HG03064 (cell line): Measurements from ENCODE around the gene DHRSX.
"Not testable (repeated sequence)": the region's sequence is repeated elsewhere in the genome, so short reads cannot be mapped to it uniquely, and the experiment has no call there.

Experiments used
- ATAC-seq: cut with Tn5 transposase; IDR thresholded peaks from one replicate; pipeline ENCODE4 v1.9.1; 2021; ENCODE audit warnings: low read depth; ENCODE audit not compliant: unreplicated experiment

Gene DHRSX

DNA sequence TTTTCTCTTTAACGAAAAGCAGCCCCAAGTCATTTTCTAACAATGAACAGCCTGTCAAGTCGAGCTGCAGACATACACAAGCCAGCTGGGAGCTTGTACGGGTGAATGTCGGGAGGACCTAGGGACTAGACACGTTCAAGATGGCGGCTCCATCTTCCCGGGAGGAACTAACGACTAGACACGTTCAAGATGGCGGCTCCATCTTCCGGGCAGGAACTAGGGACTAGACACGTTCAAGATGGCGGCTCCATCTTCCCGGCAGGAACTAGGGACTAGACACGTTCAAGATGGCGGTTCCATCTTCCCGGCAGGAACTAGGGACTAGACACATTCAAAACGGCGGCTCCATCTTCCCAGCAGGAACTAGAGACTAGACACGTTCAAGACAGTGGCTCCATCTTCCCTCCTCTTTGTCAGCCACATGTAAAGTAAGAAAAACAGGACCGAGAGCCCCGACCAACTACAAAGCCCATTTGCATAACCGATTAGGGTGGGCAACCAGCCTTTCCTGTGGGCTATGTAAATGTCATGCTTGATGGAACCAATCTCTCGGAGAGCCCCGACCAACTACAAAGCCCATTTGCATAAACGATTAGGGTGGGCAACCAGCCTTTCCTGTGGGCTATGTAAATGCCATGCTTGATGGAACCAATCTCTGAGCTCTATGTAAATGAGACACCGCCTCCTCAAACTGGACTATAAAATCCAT, 175.5 kb downstream of the DHRSX start:
- no peak for ATAC-seq

DNA sequence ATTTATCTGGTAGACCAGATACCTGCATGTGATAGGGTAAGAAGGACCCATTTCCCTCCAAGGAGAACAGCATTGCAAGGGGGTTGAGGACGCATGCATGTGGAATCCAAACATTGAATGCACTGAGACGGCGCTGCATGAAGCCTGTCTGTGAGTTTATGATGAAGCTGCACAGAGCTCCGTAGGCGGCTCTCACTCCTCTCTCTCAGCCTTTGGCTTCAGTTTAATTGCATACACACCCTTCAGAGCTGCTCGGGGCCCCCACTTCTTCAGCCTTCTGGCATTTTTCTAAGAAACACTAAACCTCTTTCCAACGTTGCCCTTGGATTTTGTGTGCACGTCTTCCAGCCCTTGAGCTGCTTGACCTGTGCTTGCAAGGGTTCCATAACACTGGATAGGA, 176.6 kb downstream of the DHRSX start:
- ATAC-seq: no peak

DNA sequence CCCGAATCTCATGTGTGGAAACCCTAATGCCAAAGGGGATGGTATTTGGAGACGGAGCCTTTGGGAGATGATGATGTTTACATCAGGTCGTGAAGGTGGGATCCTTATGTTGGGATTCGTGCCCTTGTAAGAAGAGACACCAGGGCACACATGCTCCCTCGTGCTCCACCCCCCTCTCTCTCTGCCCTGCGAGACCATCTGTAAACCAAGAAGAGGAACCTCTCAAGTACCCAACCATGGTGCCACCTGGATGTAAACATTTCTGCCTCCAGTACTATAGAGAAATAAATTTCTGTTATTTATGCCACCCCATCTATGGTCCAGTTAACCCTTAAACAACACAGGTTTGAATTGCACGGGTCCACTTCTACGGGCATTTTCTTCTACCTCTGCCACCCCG, 179.4 kb downstream of the DHRSX start:
- ATAC-seq: no peak

DNA sequence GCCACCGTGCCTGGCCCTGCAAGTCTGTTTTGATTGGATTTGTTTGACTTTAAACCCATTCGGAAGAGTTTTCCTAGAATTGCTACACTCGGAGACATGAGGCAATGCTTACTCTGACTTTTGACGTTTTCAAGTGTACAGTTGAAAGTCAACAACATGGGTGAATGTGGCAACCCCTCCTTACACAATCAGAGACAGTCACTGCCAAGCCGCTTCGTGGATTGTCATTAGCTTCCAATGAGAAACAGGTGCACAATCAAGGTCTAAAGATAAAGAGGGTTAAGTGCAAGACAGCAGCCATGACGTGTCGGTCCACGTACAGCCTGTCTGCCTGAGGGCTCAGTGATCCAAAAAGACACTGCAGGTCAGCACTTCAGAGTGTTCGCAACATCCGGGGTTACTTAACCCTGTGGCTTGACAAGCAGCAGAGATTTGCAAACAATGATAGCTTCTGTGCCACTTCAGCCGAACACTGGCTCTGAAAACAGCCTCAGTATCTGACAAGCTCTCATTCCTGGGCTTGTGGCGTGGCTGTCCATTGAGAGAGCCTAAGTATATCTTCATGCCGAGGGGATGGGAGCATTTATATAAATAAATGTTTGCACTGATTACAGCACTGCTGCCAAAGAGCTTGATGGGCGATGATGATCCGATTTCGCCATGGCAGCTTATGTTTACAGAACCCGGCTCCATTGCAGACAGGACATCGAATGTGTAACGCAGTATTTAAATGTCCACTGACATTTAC, 180.0 kb downstream of the DHRSX start:
- no peak for ATAC-seq

DNA sequence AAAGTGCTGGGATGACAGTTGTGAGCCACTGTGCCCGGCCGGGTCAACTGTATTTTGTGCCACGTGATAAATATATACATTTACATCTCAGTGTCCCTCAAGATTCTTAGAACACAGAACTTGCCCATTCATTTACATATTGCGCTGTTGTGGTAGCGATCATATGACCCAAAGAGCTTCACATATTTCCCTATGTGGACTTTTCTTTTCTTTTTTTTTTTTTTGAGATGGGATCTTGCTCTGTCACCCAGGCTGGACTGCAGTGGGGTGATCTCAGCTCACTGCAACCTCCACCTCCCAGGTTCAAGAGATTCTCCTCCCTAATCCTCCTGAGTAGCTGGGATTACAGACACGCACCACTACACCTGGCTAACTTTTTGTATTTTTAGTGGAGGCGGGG, 180.7 kb downstream of the DHRSX start:
- ATAC-seq: no peak

DNA sequence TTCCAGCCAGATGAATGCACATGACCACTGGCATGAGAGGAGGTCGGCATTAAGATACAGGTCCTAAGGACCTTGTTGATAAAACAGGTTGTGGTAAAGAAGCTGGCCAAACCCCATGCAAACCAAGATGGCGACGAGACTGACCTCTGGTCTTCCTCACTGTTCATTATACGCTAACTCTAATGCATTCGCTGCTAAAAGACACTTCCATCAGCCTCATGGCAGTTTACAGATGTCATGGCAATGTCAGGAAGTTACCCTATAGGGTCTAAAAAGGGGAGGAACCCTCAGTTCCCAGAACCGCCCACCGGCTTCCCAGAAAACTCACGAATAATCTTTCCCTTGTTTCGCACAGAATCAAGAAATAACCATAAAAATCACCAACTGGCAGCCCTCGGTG, 182.4 kb downstream of the DHRSX start:
- no peak for ATAC-seq

DNA sequence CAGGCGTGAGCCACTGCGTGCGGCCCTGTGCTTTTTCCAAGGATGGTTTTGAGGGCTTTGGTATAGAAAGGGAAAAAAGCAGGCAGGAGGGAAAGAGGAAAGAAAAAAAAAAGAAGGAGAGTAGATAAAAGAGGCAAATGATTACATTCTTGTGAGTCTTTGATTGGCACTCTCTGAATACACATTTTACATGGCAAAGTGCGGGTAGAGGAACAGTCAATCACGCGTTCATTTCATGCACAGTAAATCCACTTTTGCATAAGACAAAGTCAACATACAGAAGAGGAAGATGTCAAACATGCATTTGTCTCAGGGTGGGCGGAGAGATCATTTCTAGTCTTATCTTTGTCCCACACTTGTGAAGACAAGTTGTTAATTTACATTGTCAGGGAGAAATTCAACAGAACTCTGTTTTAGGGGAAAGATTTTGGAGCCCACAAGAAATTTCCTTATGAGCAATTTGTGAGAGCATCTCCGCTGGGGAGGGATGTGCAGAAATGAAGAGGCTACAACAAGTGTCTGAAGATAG, 183.2 kb downstream of the DHRSX start:
- ATAC-seq: no peak

DNA sequence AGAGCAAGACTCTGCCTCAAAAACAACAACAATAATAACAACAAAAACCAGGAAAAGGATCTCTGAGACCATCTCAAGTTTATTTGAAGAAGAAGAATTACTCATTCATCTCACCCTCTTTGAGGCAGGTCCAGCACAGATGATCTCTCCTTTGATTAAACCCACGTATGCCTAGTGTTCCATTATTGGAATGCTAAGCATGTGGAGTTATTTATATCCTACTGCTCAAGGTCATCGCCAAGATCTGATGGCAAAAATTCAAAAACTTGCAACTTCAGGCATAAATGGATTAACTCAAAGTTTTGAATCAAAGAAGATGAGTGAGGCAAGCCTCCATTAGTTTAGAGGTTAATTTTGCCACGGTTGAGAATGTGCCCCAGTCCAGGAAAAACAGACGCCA, 184.2 kb downstream of the DHRSX start:
- ATAC-seq: no peak

DNA sequence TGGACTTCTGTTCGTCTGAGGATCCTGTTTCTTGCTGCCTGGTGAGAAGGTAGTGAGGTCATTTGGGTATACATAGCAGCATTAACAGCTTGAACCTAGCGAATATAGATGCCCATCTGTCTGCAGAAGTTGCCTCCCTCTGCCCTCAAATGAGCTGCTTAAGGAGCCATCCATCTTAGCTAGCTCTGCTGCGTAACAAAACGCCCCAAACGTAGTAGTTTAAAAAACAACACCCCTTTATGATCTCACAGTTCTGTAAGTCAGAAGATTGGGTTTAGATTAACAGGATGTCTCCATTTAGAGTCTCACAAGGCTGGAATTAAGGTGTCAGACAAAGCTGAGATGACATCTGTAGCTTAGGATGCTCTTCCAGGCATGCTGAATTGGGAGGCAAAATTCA, 185.3 kb downstream of the DHRSX start:
- ATAC-seq: no peak

DNA sequence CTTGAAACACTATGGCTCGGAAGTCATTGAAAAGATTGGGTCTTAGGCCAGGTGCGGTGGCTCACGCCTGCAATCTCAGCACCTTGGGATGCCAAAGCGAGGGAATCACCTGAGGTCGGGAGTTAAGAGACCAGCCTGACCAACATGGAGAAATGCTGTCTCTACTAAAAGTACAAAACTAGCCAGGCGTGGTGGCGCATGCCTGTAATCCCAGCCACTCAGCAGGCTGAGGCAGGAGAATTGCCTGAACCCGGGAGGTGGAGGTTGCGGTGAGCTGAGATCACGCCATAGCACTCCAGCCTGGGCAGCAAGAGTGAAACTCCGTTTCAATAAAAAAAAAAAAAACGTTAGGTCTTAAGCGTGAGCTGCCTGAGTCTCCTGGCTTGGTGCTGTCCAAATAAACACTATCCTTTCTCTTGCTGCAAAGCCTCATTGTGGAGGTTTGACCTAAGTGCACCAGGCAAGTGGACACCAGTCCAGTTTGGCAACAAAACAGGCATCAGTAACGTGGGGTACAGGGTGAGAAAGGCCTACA, 185.9 kb downstream of the DHRSX start:
- no peak for ATAC-seq

DNA sequence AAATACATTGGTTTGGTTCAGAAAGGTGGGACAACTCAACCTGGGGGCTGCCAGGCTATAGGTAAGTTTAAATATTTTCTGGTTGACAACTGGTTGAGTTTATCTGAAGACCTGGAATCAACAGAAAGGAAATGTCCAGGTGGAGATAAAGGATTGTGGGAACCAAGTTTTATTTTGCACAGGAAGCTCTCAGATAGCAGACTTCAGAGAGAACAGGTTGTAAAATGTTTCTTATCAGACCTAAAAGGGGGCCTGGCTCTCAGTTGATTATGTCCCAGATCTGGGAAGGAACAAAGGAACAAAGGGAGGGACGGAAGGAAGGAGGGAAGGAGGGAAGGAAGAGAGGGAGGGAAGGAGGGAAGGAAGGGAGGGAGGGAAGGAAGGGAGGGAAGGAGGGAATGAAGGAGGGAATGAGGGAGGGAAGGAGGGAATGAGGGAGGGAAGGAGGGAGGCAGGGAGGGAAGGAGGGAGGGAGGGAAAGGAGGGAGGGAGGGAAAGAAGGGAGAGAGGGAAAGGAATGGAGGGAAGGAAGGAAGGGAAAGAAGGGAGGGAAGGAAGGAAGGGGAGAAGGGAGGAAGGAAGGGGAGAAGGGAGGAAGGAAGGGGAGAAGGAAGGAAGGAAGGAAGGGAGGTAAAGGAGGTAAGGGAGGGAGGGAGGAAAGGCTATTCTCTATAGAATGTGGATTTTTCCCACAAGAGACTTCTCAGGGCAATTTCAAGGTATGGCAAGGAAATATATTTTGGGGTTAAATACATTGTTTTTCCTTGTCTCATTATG, 186.7 kb downstream of the DHRSX start:
- ATAC-seq: no peak

DNA sequence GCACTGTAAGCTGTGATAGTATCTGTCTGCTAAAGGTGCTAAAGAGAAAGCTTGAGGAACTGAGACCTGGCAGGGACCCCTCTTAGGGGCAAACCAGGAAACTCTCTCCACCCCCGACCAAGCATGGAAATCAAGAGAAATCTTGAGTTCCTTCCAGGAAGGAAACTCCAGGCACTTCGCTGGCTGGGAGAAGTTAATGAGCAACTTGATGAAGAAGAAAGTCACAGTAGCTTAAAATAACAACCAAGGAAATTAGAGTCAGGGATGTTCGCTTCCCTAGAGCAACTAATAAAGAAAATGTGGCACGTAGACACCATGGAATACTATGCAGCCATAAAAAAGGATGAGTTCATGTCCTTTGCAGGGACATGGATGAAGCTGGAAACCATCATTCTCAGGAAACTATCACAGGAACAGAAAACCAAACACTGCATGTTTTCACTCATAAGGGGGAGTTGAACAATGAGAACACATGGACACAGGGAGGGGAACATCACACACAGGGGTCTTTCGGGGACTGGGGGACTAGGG, 188.7 kb downstream of the DHRSX start:
- ATAC-seq: not testable (repeated sequence)

DNA sequence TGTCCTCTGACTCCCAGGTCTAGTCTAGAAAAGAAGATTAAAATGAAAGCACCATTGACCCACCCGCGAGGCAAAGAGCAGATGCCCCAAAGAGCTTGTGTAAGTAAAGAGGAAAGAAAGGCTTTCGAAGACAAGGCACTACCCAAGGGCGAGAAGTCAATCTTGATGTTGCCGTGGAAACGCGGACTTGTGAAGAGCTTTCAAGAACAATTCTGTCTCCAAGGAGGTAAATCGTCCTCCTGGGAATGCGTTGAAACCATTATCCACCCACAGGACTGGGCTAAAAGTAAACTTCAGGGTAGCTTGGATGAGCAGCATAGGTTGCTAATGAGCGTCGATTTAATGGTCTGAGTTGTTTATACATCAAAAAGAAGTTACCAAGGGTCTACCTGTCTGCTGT, 189.3 kb downstream of the DHRSX start:
- ATAC-seq: no peak

DNA sequence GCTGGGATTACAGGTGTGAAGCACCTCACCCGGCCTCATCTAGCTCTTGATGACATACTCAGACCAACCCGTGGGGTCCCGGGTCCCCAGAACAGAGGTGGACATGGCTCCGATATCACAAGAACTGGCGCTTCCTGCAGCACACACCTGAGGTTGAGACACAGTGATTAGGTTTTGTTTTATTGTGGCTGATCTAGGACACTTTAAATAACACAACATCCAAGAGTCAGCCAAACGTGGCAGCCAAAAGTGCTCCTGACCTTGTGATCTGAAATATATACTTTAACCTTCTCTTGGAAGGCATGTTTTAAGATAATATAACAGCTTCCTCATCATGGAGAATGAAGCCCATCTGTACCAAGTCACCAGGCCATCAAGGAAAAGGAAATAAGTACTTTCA, 198.9 kb downstream of the DHRSX start:
- no peak for ATAC-seq

DNA sequence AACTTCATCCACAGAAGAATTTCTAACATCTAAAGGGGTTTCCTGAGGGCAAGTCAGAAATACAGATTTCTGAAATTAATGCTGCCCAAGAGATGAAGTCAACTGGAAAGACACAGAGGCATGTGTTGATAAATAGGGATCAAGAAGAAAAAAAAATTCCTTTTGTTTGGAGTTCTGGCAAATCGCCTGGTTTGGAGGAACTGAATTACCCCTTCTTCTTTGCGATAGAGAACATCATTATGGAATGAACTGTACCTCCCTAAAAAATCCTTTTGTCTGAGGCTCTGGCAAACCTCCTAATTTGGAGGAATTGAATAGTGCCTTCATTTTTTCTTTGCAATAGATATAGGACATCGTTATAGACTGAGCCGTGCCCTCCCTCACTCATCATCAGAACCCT, 200.9 kb downstream of the DHRSX start:
- no peak for ATAC-seq

DNA sequence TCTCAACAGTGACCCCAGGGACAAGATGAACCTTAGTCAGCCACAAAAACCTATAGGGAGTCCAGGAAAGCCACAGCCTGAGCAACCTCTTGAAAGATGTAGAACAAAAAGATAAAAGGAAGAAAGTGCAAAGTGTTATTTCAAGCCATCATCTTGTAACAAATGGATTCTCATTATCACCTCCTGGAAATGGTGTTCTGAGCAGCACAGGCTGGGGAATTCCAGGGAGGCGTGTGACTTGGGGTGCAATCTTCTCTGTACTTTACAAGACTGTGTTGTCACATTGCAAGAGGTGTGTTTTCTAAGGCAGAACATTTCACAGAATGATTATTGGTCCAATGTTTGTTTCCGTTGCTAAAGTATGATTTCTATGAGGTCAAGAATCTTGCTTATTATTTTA, 214.0 kb downstream of the DHRSX start:
- no peak for ATAC-seq

DNA sequence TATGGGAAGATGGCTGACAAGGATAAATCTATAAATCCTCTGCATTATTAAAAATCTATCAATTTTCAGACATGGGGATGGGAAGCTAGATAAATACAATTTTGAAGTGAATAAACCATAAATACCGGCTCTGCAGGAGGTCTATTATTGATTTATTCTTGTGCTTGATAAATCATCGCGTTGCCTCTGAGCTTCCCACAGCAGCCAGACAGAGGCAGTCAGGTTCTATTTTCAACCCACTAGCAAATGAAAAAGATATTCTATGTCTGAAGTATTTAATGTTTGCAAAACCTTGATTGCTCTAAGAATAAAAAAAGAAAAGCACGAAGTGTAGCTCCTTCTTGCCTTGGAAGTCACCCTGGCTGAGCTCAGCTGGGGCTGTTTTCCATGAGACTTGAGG, 216.2 kb downstream of the DHRSX start:
- ATAC-seq: no peak

DNA sequence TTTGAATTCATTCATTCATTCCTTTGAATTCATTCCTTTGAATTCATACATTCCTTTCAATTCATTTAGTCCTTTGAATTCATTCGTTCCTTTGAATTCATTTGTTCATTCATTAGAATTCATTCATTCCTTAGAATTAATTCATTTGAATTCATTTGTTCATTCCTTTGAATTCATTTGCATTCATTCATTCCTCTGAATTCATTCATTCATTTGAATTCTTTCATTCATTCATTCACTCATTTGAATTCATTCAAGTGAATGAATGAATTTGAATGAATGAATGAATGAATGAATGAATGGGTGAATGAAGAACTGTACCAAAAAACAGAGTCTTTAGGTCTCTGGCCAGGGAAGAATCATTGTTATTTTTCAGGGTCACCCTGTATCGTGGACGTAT, 216.6 kb downstream of the DHRSX start:
- no peak for ATAC-seq

DNA sequence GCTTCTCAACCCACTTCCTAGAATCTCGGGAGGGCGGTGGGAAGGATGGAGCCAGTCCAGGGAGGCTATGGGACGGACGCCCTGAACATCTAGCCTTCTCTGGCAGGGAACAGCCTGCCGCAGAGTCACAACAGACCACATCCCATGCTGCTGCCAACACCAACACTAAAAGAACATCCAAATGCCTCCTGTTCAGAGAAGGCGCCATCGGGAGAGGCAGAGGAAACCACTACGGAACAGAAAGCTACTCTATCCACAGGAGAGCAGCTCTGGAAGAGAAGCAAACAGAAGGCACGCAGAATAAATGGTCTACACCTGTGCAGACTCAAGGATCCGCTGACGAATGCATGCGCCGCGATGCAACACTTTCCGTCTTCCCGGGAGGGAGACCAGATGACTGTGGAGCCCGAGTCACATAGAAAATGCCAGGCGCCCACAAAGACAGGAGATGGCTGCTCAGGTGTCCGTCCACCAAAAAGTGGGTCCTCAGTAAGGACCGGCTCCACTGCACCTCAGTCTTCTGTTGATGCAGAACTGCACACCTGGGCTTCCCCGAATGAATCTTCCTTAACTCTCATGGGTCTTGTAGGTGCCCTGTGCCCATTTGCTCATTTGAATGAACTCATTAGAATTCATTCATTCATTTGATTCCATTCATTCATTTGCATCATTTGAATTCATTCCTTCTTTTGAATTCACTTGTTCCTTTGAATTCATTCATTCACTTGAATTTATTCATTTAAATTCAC, 217.5 kb downstream of the DHRSX start:
- ATAC-seq: no peak

DNA sequence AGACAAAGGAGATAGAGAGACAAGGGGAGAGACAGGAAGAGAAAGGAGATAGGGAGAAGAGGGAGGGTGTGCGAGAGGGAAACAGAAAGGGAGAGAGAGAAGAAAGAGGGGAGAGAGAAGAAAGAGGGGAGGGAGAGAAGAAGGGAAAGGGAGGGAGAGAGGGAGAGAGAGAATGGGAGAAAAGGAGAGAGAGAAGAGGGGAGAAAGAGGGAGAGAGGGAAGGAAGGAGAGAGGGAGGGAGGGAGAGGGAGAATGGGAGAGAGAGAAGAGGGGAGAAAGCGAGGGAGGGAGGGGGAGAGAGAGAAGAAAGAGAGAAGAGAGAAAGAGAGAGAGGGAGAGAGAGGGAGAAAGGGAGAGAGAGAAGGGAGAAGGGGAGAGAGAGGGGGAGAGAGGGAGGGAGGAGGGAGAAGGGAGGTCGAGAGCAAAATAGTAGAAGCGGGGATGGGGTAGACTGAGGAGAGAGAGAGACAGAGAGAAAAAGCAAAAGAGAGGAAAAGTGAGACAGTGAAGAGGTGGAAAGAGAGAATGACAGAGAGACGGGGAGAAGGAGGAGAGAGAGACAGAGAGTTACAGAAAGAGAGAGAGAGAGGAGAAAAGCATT, 218.2 kb downstream of the DHRSX start:
- ATAC-seq: no peak
